Left lung (tissue), 10 donors: Measurements from ENCODE around the gene HERC2. TPM values are rescaled to one million over a fixed set of nuclear protein-coding genes. Genes with fewer than 3 reads are reported as not detected.
A peak's percentile ranks its signal among the peaks of the same experiment; 100 is the strongest.

Experiments
- ATAC-seq: fragments of 200-7000 bp; cut with Tn5 transposase; one replicate; pipeline ENCODE4 v1.9.1; 2020; ENCODE audit warnings: moderate library complexity
- DNase-seq, 4 donors: peaks; one replicate each; pipeline ENCODE4 v3.0.0-alpha.2; 2013 to 2020
- H3K27ac ChIP-seq, 2 donors: fragments of 200-600 bp; sonication (generic) in 1 of 2; one replicate each; pipeline versions ENCODE4 v1.5.0 to v1.8.0; 2020 to 2021
- H3K27me3 ChIP-seq, 2 donors: fragments of 200-600 bp; sonication (generic) in 1 of 2; one replicate each; pipeline versions ENCODE4 v1.5.0 to v1.8.0; 2020 to 2021
- H3K36me3 ChIP-seq, 2 donors: fragments of 200-600 bp; sonication (generic) in 1 of 2; one replicate each; pipeline versions ENCODE4 v1.5.0 to v1.8.0; 2020 to 2021
- H3K4me1 ChIP-seq, 2 donors: fragments of 200-600 bp; one replicate each; pipeline ENCODE4 v1.8.0; 2021
- H3K4me3 ChIP-seq, 2 donors: fragments of 200-600 bp; sonication (generic) in 1 of 2; one replicate each; pipeline versions ENCODE4 v1.5.0 to v1.8.0; 2020 to 2021; ENCODE audit warnings: mild to moderate bottlenecking in 1 of 2
- H3K9me3 ChIP-seq, 2 donors: fragments of 200-600 bp; sonication (generic) in 1 of 2; one replicate each; pipeline versions ENCODE4 v1.5.0 to v1.8.0; 2020 to 2021
- CTCF ChIP-seq, 2 donors: fragments of 200-600 bp; sonication (generic) in 1 of 2; IDR thresholded peaks; one replicate each; pipeline versions ENCODE4 v1.5.0 to v1.8.0; 2021; ENCODE audit warnings: antibody characterized with exemption in 2 of 2
- intact Hi-C, 2 donors: fragments of 100-400 bp; cut with DNase I; formaldehyde crosslinking; loops; one replicate each; pipeline versions ENCODE4 v1.11.2 to v1.14.2; 2022
- polyA plus RNA-seq, 6 donors: library from polyadenylated mRNA; unstranded; fragments of 120-200 nt; gene quantifications; one replicate each; pipeline ENCODE4 v1.2.1, GENCODE V29; 2013; ENCODE audit not compliant: insufficient read length in 6 of 6
- total RNA-seq, 2 donors: library from RNA; stranded (reverse); fragmentation: NEBNext Ultra II Directional; extraction: Animal tissue kit (Norgen Biotek cat#: 25700); gene quantifications; one replicate each; pipeline ENCODE4 v1.2.1, GENCODE V29; 2021
- donor health status: DM: no; HTN: yes; CAD: no.
- donor health status: DM: no; HTN: no; CAD: no.

The HERC2 gene
- total and polyA plus RNA-seq, 8 donors, result 52.7 to 68.6 (median 56.4) TPM

DNA sequence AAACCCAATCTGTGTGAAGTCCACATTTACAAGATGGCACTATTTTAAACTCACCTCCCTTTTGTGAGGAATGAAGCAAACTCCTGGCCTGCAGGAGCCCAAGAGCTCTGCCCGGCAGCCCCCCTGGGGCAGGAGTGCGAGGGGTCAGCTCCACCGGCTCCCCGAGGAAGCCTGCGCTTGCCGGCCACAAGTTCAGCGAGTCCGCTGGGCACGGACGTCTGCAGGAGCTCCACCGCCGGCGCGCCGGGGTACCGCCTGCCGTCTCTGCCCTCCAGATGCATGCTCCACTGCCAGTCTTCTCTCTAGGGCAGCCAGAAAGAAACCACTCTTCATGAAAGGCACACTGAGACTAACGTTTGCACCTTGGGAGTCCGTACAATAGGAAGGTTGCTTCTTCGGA lies 240.4 kb downstream of the HERC2 start:
- intact Hi-C loops, result no loop called here
- Histone ChIP-seq H3K9me3 (no peaks in the 10 kb centered on the region), H3K4me3 (no peak overlapping the region), H3K27me3 (peaks cover 0 to 7% of the 10 kb centered on the region in 2 donors), H3K4me1 (no peaks in the 10 kb centered on the region), H3K36me3 (no peaks in the 10 kb centered on the region), H3K27ac (no peak overlapping the region)
- TF ChIP-seq CTCF (IDR thresholded peaks at IDR 0.05), result no peak
- ATAC-seq (no peak), DNase-seq (peak in 1 of 4 donors; percentile 69)

GRCh38 chr15:28080386-28080785 lies 241.6 kb downstream of the HERC2 start:
- no peak for TF ChIP-seq CTCF (IDR thresholded peaks at IDR 0.05)
- no peak overlapping the region for H3K4me3 ChIP-seq
- intact Hi-C loops, result no loop called here
- H3K27me3 ChIP-seq, result peaks cover 0 to 7% of the 10 kb centered on the region in 2 donors
- no peaks in the 10 kb centered on the region for H3K36me3 ChIP-seq
- no peak overlapping the region for H3K27ac ChIP-seq
- no peak for ATAC-seq
- no peaks in the 10 kb centered on the region for H3K4me1 ChIP-seq
- DNase-seq, result no peak
- H3K9me3 ChIP-seq, result no peaks in the 10 kb centered on the region

- no peaks in the 10 kb centered on the region for H3K4me1 ChIP-seq
- H3K27ac ChIP-seq, result no peak overlapping the region
- intact Hi-C loops, result no loop called here
- no peak for DNase-seq
- ATAC-seq, result no peak
- H3K9me3 ChIP-seq, result no peaks in the 10 kb centered on the region
- H3K4me3 ChIP-seq, result no peak overlapping the region
- no peak for TF ChIP-seq CTCF (IDR thresholded peaks at IDR 0.05)
- no peaks in the 10 kb centered on the region for H3K36me3 ChIP-seq
- peaks cover 0 to 3% of the 10 kb centered on the region in 2 donors for H3K27me3 ChIP-seq
These were observed 242.5 kb downstream of the HERC2 start for GRCh38 chr15:28079313-28079969.

GRCh38 chr15:28078191-28078719 lies 243.7 kb downstream of the HERC2 start:
- intact Hi-C loops, result no loop called here
- no peak overlapping the region for H3K27ac ChIP-seq
- no peak overlapping the region for H3K4me3 ChIP-seq
- no peaks in the 10 kb centered on the region for H3K27me3 ChIP-seq
- H3K36me3 ChIP-seq, result no peaks in the 10 kb centered on the region
- ATAC-seq, result no peak
- no peak for TF ChIP-seq CTCF (IDR thresholded peaks at IDR 0.05)
- no peaks in the 10 kb centered on the region for H3K4me1 ChIP-seq
- no peak for DNase-seq
- H3K9me3 ChIP-seq, result no peaks in the 10 kb centered on the region

- peaks cover 0 to 2% of the 10 kb centered on the region in 2 donors for H3K9me3 ChIP-seq
- TF ChIP-seq CTCF (IDR thresholded peaks at IDR 0.05), result no peak
- H3K36me3 ChIP-seq, result no peaks in the 10 kb centered on the region
- ATAC-seq, result no peak
- H3K27me3 ChIP-seq, result no peaks in the 10 kb centered on the region
- no peak for DNase-seq
- H3K4me3 ChIP-seq, result no peak overlapping the region
- no peaks in the 10 kb centered on the region for H3K4me1 ChIP-seq
- H3K27ac ChIP-seq, result no peak overlapping the region
- intact Hi-C loops, result no loop called here
These were observed 246.4 kb downstream of the HERC2 start for GRCh38 chr15:28075573-28075972.
